H1 (cell line): ENCODE results near the gene LEMD2. TPM values are rescaled to one million over a fixed set of nuclear protein-coding genes. Genes with fewer than 3 reads are reported as not detected.

Source experiments
- CTCF ChIA-PET: fragments of 300-600 bp; sonication (Branson Sonifier 250); formaldehyde crosslinking; loops from one replicate; lab custom pipeline; 2021; ENCODE audit not compliant: partially characterized antibody; lab: Charles Lee
- POLR2A ChIA-PET: fragments of 300-600 bp; sonication (Branson Sonifier 250); formaldehyde crosslinking; loops from one replicate; lab custom pipeline; 2021; ENCODE audit warnings: inconsistent platforms; ENCODE audit not compliant: partially characterized antibody; lab: Charles Lee
- DNase-seq, 2 experiments: peaks; one replicate each; pipeline versions ENCODE4 v3.0.0 to v3.0.0-alpha.2; 2010 to 2022; ENCODE audit warnings: low spot score in 2 of 2, low read depth in 1 of 2, mixed read lengths in 1 of 2
- FAIRE-seq: peaks from 2 replicates; lab custom pipeline; 2011; peaks lifted over from hg19 to GRCh38; lab: Jason Lieb, UNC
- H2AFZ ChIP-seq: 2 replicates; pipeline ENCODE4 v1.8.1; 2012; ENCODE audit warnings: low read length, inconsistent platforms
- H2AK5ac ChIP-seq: 2 replicates; pipeline ENCODE4 v1.6.1; 2013; ENCODE audit warnings: low read depth, low read length
- H2BK120ac ChIP-seq: replicated peaks from 2 replicates; pipeline ENCODE3; 2013; ENCODE audit warnings: low read depth, low read length, inconsistent platforms
- H2BK12ac ChIP-seq: 2 replicates; pipeline ENCODE4 v1.6.1; 2013; ENCODE audit warnings: low read depth, low read length
- H2BK15ac ChIP-seq: 2 replicates; pipeline ENCODE4 v1.6.1; 2013; ENCODE audit warnings: low read length
- H2BK20ac ChIP-seq: 2 replicates; pipeline ENCODE4 v1.6.1; 2013; ENCODE audit warnings: low read length
- H2BK5ac ChIP-seq: 2 replicates; pipeline ENCODE4 v1.6.1; 2013; ENCODE audit warnings: low read depth, low read length
- H3K14ac ChIP-seq: 2 replicates; pipeline ENCODE4 v1.6.1; 2013; ENCODE audit warnings: inconsistent platforms; ENCODE audit not compliant: insufficient read length
- H3K18ac ChIP-seq: 2 replicates; pipeline ENCODE4 v1.6.1; 2013; ENCODE audit warnings: low read length; ENCODE audit errors: extremely low read depth
- H3K23ac ChIP-seq: 2 replicates; pipeline ENCODE4 v1.6.1; 2013; ENCODE audit warnings: inconsistent platforms; ENCODE audit not compliant: insufficient read length
- H3K23me2 ChIP-seq: 2 replicates; pipeline ENCODE4 v1.6.1; 2013; ENCODE audit warnings: low read depth, low read length
- H3K27ac ChIP-seq: 2 replicates; pipeline ENCODE4 v1.6.1; 2011; ENCODE audit warnings: low read depth, low read length, inconsistent platforms
- H3K27me3 ChIP-seq, 4 experiments: replicated peaks in 1 of 4; 1 replicate in 1 of 4; 2 replicates in 3 of 4; pipeline versions ENCODE4 v1.6.1 to v1.8.1; 2011 to 2013; ENCODE audit warnings: low read length in 3 of 4, mild to moderate bottlenecking in 3 of 4, inconsistent platforms in 2 of 4, mixed read lengths in 2 of 4, moderate library complexity in 1 of 4; ENCODE audit not compliant: control insufficient read depth in 3 of 4, insufficient read depth in 3 of 4; ENCODE audit errors: extremely low read depth in 1 of 4
- H3K36me3 ChIP-seq, 4 experiments: 2 replicates each; pipeline versions ENCODE4 v1.6.1 to v1.8.1; 2011 to 2013; ENCODE audit warnings: mild to moderate bottlenecking in 4 of 4, low read length in 3 of 4, moderate library complexity in 2 of 4, control low read depth in 1 of 4, inconsistent platforms in 1 of 4; ENCODE audit not compliant: insufficient read depth in 4 of 4, control insufficient read depth in 2 of 4
- H3K4ac ChIP-seq: replicated peaks from 2 replicates; pipeline ENCODE3; 2013; ENCODE audit warnings: low read length, low read depth, mixed read lengths, inconsistent platforms; ENCODE audit not compliant: insufficient read length
- H3K4me1 ChIP-seq, 4 experiments: replicated peaks in 1 of 4; 1 replicate in 1 of 4; 2 replicates in 3 of 4; pipeline versions ENCODE4 v1.6.1 to v1.8.1; 2011 to 2013; ENCODE audit warnings: low read length in 3 of 4, inconsistent platforms in 2 of 4, mixed read lengths in 1 of 4; ENCODE audit not compliant: insufficient read depth in 4 of 4, control insufficient read depth in 3 of 4
- H3K4me2 ChIP-seq, 2 experiments: 2 replicates each; pipeline versions ENCODE4 v1.6.1 to v1.8.1; 2011 to 2013; ENCODE audit warnings: low read depth in 2 of 2, low read length in 2 of 2, control low read depth in 1 of 2, inconsistent platforms in 1 of 2, mild to moderate bottlenecking in 1 of 2; ENCODE audit not compliant: insufficient read depth in 1 of 2
- H3K4me3 ChIP-seq, 4 experiments: fragments of 200-600, 300-600 bp in 1 of 4; sonication (generic), shearing (Covaris generic), sonication (Bioruptor Twin) in 1 of 4; 2 replicates each; pipeline versions ENCODE4 v1.5.1 to v1.8.1; 2011 to 2016; ENCODE audit warnings: low read length in 4 of 4, low read depth in 3 of 4, control low read depth in 2 of 4, inconsistent platforms in 2 of 4, mild to moderate bottlenecking in 2 of 4, mixed read lengths in 1 of 4, moderate library complexity in 1 of 4; ENCODE audit not compliant: insufficient read depth in 2 of 4; ENCODE audit errors: extremely low read depth in 1 of 4
- H3K56ac ChIP-seq: replicated peaks from 2 replicates; pipeline ENCODE3; 2013; ENCODE audit warnings: low read depth, mild to moderate bottlenecking, mixed read lengths, low read length, inconsistent platforms; ENCODE audit not compliant: insufficient read length
- H3K79me1 ChIP-seq: 2 replicates; pipeline ENCODE4 v1.6.1; 2013; ENCODE audit warnings: low read depth, low read length, control low read depth
- H3K79me2 ChIP-seq, 2 experiments: 2 replicates each; pipeline versions ENCODE4 v1.6.1 to v1.8.1; 2012 to 2013; ENCODE audit warnings: low read length in 2 of 2, mild to moderate bottlenecking in 2 of 2, inconsistent platforms in 1 of 2; ENCODE audit not compliant: insufficient read depth in 2 of 2, control insufficient read depth in 1 of 2
- H3K9ac ChIP-seq, 4 experiments: replicated peaks in 1 of 4; 1 replicate in 1 of 4; 2 replicates in 3 of 4; pipeline versions ENCODE4 v1.6.1 to v1.8.1; 2011 to 2013; ENCODE audit warnings: low read depth in 3 of 4, low read length in 3 of 4, control low read depth in 2 of 4, mild to moderate bottlenecking in 2 of 4, moderate library complexity in 2 of 4, inconsistent platforms in 1 of 4; ENCODE audit errors: extremely low read depth in 1 of 4
- H3K9me3 ChIP-seq, 2 experiments: 2 replicates each; pipeline versions ENCODE4 v1.6.1 to v1.8.1; 2012 to 2013; ENCODE audit warnings: mild to moderate bottlenecking in 2 of 2, moderate library complexity in 2 of 2, control low read depth in 1 of 2, inconsistent platforms in 1 of 2, low read depth in 1 of 2, low read length in 1 of 2, mixed read lengths in 1 of 2; ENCODE audit not compliant: insufficient read depth in 2 of 2
- H4K20me1 ChIP-seq, 2 experiments: replicated peaks in 1 of 2; 2 replicates each; pipeline versions ENCODE3 to v1.8.1; 2011 to 2013; ENCODE audit warnings: inconsistent platforms in 2 of 2, low read length in 2 of 2, mild to moderate bottlenecking in 1 of 2; ENCODE audit not compliant: insufficient read depth in 2 of 2, control insufficient read depth in 1 of 2
- H4K5ac ChIP-seq: 2 replicates; pipeline ENCODE4 v1.6.1; 2013; ENCODE audit warnings: low read length, low read depth, mixed read lengths, inconsistent platforms; ENCODE audit not compliant: insufficient read length
- H4K8ac ChIP-seq: 2 replicates; pipeline ENCODE4 v1.8.0; 2013; ENCODE audit warnings: mild to moderate bottlenecking, moderate library complexity, low read length, inconsistent platforms; ENCODE audit not compliant: insufficient read depth; ENCODE audit errors: extremely low read depth
- H4K91ac ChIP-seq: replicated peaks from 2 replicates; pipeline ENCODE3; 2013; ENCODE audit warnings: low read length, mixed read lengths, inconsistent platforms; ENCODE audit not compliant: insufficient read length
- BRCA1 ChIP-seq: IDR thresholded peaks from 2 replicates; pipeline ENCODE4 v1.6.1; 2012; ENCODE audit warnings: low read depth, low read length, improper control_type of control experiment
- CBX8 ChIP-seq: fragments of 300-800, 300-1000 bp; sonication (generic); IDR thresholded peaks from 2 replicates; pipeline ENCODE4 v1.7.1; 2016; ENCODE audit warnings: low read depth, low read length, borderline replicate concordance
- CEBPB ChIP-seq: IDR thresholded peaks from 2 replicates; pipeline ENCODE4 v1.6.1; 2012; ENCODE audit warnings: low read depth, low read length
- CHD1 ChIP-seq: IDR thresholded peaks from 2 replicates; pipeline ENCODE4 v1.6.1; 2012; ENCODE audit warnings: low read depth, low read length, improper control_type of control experiment
- CHD2 ChIP-seq: IDR thresholded peaks from 2 replicates; pipeline ENCODE4 v1.6.1; 2012; ENCODE audit warnings: low read length, improper control_type of control experiment
- HDAC6 ChIP-seq: IDR thresholded peaks from one replicate; pipeline ENCODE4 v1.7.1; 2012; ENCODE audit warnings: low read depth, mild to moderate bottlenecking, inconsistent platforms, low read length, moderate library complexity
- POLR2AphosphoS5 ChIP-seq: IDR thresholded peaks from 2 replicates; pipeline ENCODE4 v1.6.1; 2011; ENCODE audit warnings: low read depth, low read length
- RXRA ChIP-seq: IDR thresholded peaks from 2 replicates; pipeline ENCODE4 v1.6.1; 2011; ENCODE audit warnings: low read depth, mild to moderate bottlenecking, low read length, moderate library complexity; ENCODE audit not compliant: insufficient read depth
- SAP30 ChIP-seq: fragments of 300-600 bp; sonication (generic); IDR thresholded peaks from 2 replicates; pipeline ENCODE4 v1.7.1; 2012; ENCODE audit warnings: low read length, moderate library complexity, mild to moderate bottlenecking, inconsistent platforms; ENCODE audit not compliant: insufficient read depth, insufficient replicate concordance
- SP2 ChIP-seq: IDR thresholded peaks from 2 replicates; pipeline ENCODE4 v1.6.1; 2012; ENCODE audit warnings: mild to moderate bottlenecking, low read length, inconsistent platforms
- TAF7 ChIP-seq: optimal IDR thresholded peaks from 2 replicates; pipeline ENCODE3; 2011; ENCODE audit warnings: low read depth, mild to moderate bottlenecking, inconsistent platforms, low read length, moderate library complexity, borderline replicate concordance
- WGBS, 2 experiments: shearing (Covaris generic) in 1 of 2; methylation state at CpG; one replicate each; pipeline versions ENCODE4 v1.1.6 to v1.1.7; 2013 to 2015; ENCODE audit warnings: low lambda C conversion rate in 2 of 2, mixed read lengths in 2 of 2, inconsistent platforms in 1 of 2, low coverage in 1 of 2, missing lambda C conversion rate in 1 of 2; ENCODE audit not compliant: insufficient replicate concordance in 2 of 2, insufficient coverage in 1 of 2, insufficient read length in 1 of 2; ENCODE audit errors: extremely low coverage in 1 of 2, missing lambda C conversion rate in 1 of 2; 5-methylcytosine and 5-hydroxymethylcytosine counted together
- polyA plus RNA-seq, 7 experiments: library from polyadenylated mRNA; depleted of rRNA in 3 of 7; stranded (reverse) in 5 of 7; unstranded in 2 of 7; fragments of >200 nt in 5 of 7; fragments of 200-250 nt in 2 of 7; gene quantifications; 1 replicate in 5 of 7; 2 replicates in 1 of 7; 4 replicates in 1 of 7; pipeline versions ENCODE4 v1.2.1 to v1.2.3, GENCODE V29; 2011 to 2013; ENCODE audit warnings: missing spikeins in 2 of 7, mixed read lengths in 2 of 7
- total RNA-seq: library from RNA; stranded (reverse); fragmentation: NEBNext Ultra II Directional; extraction: Animal tissue kit (Norgen Biotek cat#: 25700); gene quantifications from 2 replicates; pipeline ENCODE4 v1.2.1, GENCODE V29; 2021
- TF ChIP-seq, protein P1 (sequence below), 3 experiments: IDR thresholded peaks; 1 replicate in 2 of 3; 2 replicates in 1 of 3; pipeline versions ENCODE4 v1.5.1 to v1.6.1; 2011; ENCODE audit warnings: low read length in 3 of 3, mild to moderate bottlenecking in 3 of 3, inconsistent platforms in 2 of 3, low read depth in 1 of 3, moderate library complexity in 1 of 3; ENCODE audit not compliant: insufficient read depth in 1 of 3; ENCODE audit errors: control extremely low read depth in 1 of 3

The LEMD2 gene
- total and polyA plus RNA-seq, 2 of the 8 experiments (the other 6 are each of a cell fraction or from before 2014, with no cell fraction given) = 32.7 to 57.3 TPM

DNA sequence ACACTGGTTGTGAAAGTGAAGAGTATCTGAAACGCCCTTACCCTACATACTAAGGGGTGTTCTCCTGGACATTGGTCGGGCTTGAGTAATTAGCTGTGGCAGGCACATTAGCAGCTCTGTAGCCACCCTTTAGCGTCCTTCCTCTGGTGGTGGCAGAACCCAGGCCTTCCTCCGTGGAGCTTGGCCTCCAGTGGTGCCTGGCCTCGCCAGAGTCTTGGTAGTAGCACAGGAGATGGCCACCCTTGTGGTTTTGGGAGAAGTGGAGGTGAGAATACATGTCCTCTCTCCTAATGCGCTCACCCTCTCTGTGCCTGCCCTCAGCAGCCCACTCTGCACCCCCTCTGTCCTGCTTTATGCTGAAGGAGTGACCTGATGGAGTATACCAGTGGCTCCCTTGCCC lies 59.9 kb downstream of the LEMD2 start:
- H3K79me2 ChIP-seq = no peaks in the 10 kb centered on the region
- no peak overlapping the region for H3K4me3 ChIP-seq
- 90% methylated on average over 6 of the region's 6 CpGs; no CpG with 5 or more reads in 1 of the 2 experiments for WGBS, 2 experiments
- H2AK5ac ChIP-seq = no peak overlapping the region
- H4K91ac ChIP-seq = no peak overlapping the region
- no peak overlapping the region for H3K4me2 ChIP-seq
- no peak overlapping the region for H3K56ac ChIP-seq
- TF ChIP-seq CEBPB = no peak
- TF ChIP-seq TAF7 = no peak
- TF ChIP-seq SAP30 = no peak
- TF ChIP-seq POLR2AphosphoS5 = no peak
- no peak for TF ChIP-seq CHD2
- no peak for TF ChIP-seq SP2
- TF ChIP-seq RXRA = no peak
- TF ChIP-seq, protein P1, sequence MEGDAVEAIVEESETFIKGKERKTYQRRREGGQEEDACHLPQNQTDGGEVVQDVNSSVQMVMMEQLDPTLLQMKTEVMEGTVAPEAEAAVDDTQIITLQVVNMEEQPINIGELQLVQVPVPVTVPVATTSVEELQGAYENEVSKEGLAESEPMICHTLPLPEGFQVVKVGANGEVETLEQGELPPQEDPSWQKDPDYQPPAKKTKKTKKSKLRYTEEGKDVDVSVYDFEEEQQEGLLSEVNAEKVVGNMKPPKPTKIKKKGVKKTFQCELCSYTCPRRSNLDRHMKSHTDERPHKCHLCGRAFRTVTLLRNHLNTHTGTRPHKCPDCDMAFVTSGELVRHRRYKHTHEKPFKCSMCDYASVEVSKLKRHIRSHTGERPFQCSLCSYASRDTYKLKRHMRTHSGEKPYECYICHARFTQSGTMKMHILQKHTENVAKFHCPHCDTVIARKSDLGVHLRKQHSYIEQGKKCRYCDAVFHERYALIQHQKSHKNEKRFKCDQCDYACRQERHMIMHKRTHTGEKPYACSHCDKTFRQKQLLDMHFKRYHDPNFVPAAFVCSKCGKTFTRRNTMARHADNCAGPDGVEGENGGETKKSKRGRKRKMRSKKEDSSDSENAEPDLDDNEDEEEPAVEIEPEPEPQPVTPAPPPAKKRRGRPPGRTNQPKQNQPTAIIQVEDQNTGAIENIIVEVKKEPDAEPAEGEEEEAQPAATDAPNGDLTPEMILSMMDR (IDR thresholded peaks at IDR 0.05; ENCODE audit: control extremely low read depth in 1 of 3, insufficient read depth in 1 of 3, low read depth in 1 of 3, low read length in 3 of 3) = no peak
- no peak for TF ChIP-seq HDAC6
- no peak for TF ChIP-seq CBX8
- TF ChIP-seq CHD1 = no peak
- TF ChIP-seq BRCA1 = no peak
- ChIA-PET POLR2A (interaction anchor here (1.4 to 2.4 kb wide), 3 partner anchors 10 to 24 kb away, joined by 3 to 7 read pairs (median 7); partner anchors contain the start of gene UQCC2), CTCF (interaction anchor here (1.1 to 1.6 kb wide), 3 partner anchors 14 to 43 kb away, joined by 3 to 6 read pairs (median 3); no protein-coding TSS in a partner anchor)
- no peak overlapping the region for H2BK20ac ChIP-seq
- H2BK12ac ChIP-seq = no peak overlapping the region
- H4K8ac ChIP-seq = no peak overlapping the region
- H3K27ac ChIP-seq = no peak overlapping the region
- FAIRE-seq (no peak), DNase-seq (no peak)
- H3K4me1 ChIP-seq = peaks cover 3 to 4% (median 4%) of the 10 kb centered on the region in 4 experiments; a peak in 6 of 7 replicates
- H3K9ac ChIP-seq = no peak overlapping the region
- no peaks in the 10 kb centered on the region for H3K36me3 ChIP-seq
- no peaks in the 10 kb centered on the region; a peak in 1 of 4 replicates for H3K9me3 ChIP-seq
- no peak overlapping the region for H4K5ac ChIP-seq
- no peaks in the 10 kb centered on the region for H4K20me1 ChIP-seq
- no peaks in the 10 kb centered on the region for H3K23me2 ChIP-seq
- H3K18ac ChIP-seq = no peak overlapping the region; the same call in 1 of the 2 replicates
- H3K27me3 ChIP-seq = peaks cover 0 to 6% (median 0%) of the 10 kb centered on the region in 4 experiments; a peak in 3 of 7 replicates
- H3K4ac ChIP-seq = no peak overlapping the region
- no peak overlapping the region for H2BK15ac ChIP-seq
- no peak overlapping the region for H3K23ac ChIP-seq
- no peak overlapping the region for H3K14ac ChIP-seq
- no peaks in the 10 kb centered on the region for H3K79me1 ChIP-seq
- no peak overlapping the region for H2BK5ac ChIP-seq
- H2AFZ ChIP-seq = no peak overlapping the region
- H2BK120ac ChIP-seq = no peak overlapping the region
